Thyroid gland (tissue), 4 donors: ENCODE measurements around the gene DUS1L.

ENCODE experiments used
- POLR2A ChIP-seq, 2 donors: fragments of 450-650 bp; IDR thresholded peaks; one replicate each; pipeline ENCODE4 v1.6.1; 2017; ENCODE audit warnings: antibody characterized with exemption in 2 of 2, mild to moderate bottlenecking in 2 of 2, moderate library complexity in 1 of 2
- TF ChIP-seq, protein P1 (sequence below), 6 experiments: fragments of 200-600 bp in 3 of 6; fragments of 450-650 bp in 3 of 6; sonication (generic) in 3 of 6; IDR thresholded peaks; one replicate each; pipeline ENCODE4 v1.5.1; 2016 to 2019; ENCODE audit warnings: antibody characterized with exemption in 6 of 6, mild to moderate bottlenecking in 2 of 6, inconsistent platforms in 1 of 6, moderate library complexity in 1 of 6

DNA sequence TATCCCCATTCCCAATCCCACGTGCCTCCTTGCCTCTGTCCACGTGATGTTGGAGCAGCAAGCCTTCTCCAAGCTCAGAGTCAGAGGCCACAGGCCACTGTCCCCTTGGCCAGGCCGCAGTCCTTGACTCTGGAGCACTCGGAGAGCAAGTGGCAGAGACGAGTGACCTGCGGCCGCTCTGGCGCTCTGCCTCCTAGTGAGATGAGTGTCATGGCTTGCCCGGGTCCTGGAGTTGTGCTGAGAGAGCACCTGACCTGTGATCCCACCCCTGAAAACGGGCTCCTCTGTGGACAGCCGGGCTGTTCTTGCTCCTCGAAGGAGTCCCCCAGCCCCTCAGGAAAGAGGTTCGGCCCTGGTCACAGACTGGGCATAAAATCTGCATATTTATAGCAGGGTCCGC lies 42.4 kb upstream of the DUS1L start:
- peak in 1 of 2 donors; percentile 35 for TF ChIP-seq POLR2A (IDR thresholded peaks at IDR 0.05)
- TF ChIP-seq, protein P1, sequence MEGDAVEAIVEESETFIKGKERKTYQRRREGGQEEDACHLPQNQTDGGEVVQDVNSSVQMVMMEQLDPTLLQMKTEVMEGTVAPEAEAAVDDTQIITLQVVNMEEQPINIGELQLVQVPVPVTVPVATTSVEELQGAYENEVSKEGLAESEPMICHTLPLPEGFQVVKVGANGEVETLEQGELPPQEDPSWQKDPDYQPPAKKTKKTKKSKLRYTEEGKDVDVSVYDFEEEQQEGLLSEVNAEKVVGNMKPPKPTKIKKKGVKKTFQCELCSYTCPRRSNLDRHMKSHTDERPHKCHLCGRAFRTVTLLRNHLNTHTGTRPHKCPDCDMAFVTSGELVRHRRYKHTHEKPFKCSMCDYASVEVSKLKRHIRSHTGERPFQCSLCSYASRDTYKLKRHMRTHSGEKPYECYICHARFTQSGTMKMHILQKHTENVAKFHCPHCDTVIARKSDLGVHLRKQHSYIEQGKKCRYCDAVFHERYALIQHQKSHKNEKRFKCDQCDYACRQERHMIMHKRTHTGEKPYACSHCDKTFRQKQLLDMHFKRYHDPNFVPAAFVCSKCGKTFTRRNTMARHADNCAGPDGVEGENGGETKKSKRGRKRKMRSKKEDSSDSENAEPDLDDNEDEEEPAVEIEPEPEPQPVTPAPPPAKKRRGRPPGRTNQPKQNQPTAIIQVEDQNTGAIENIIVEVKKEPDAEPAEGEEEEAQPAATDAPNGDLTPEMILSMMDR (IDR thresholded peaks at IDR 0.05), result no peak
